ENCODE measurements around the gene SDK2.

Gene SDK2

GRCh38 chr17:73644145-73645049 lies at the start of gene SDK2:
SDK2 (minus strand) TSS chr17:73644445; CDS start chr17:73644088, 357 bp downstream.
- H3K4me3 ChIP-seq (ENCODE audit: low read length), result peak within 1 kb of the TSS; percentile 43
- TF ChIP-seq CTCF (conservative IDR thresholded peaks at IDR 0.05; ENCODE audit: low read length), result no peak
- DNase-seq (ENCODE audit: low read depth), result no peak

GRCh38 chr17:73693071-73693470 lies 48.8 kb upstream of the SDK2 start:
- no peak for TF ChIP-seq CTCF (conservative IDR thresholded peaks at IDR 0.05; ENCODE audit: low read length)
- no peak overlapping the region for H3K4me3 ChIP-seq (ENCODE audit: low read length)
- no peak for DNase-seq (ENCODE audit: low read depth)

GRCh38 chr17:73691321-73691766 lies 47.1 kb upstream of the SDK2 start:
- TF ChIP-seq CTCF (conservative IDR thresholded peaks at IDR 0.05; ENCODE audit: low read length), result no peak
- DNase-seq (ENCODE audit: low read depth), result no peak
- H3K4me3 ChIP-seq (ENCODE audit: low read length), result no peak overlapping the region

GRCh38 chr17:73690676-73691075 lies 46.4 kb upstream of the SDK2 start:
- H3K4me3 ChIP-seq (ENCODE audit: low read length), result no peak overlapping the region
- TF ChIP-seq CTCF (conservative IDR thresholded peaks at IDR 0.05; ENCODE audit: low read length), result no peak
- DNase-seq (ENCODE audit: low read depth), result no peak

- H3K4me3 ChIP-seq (ENCODE audit: low read length), result no peak overlapping the region
- TF ChIP-seq CTCF (conservative IDR thresholded peaks at IDR 0.05; ENCODE audit: low read length), result no peak
- no peak for DNase-seq (ENCODE audit: low read depth)
These were observed 45.5 kb upstream of the SDK2 start for GRCh38 chr17:73689596-73690275.

- no peak for TF ChIP-seq CTCF (conservative IDR thresholded peaks at IDR 0.05; ENCODE audit: low read length)
- no peak for DNase-seq (ENCODE audit: low read depth)
- H3K4me3 ChIP-seq (ENCODE audit: low read length), result no peak overlapping the region
These were observed 42.7 kb upstream of the SDK2 start for GRCh38 chr17:73686961-73687360.
